Stimulated activated CD4-positive, alpha-beta T cell treated with anti-CD3 and anti-CD28 coated beads, Interleukin-12 subunit alpha, Interleukin-12 subunit beta, amount 100 ng/mL, for 24 hours (primary cell): ENCODE results near the gene SRSF7.
A peak's percentile ranks its signal among the peaks of the same experiment; 100 is the strongest.
"Not testable (repeated sequence)": the region's sequence is repeated elsewhere in the genome, so short reads cannot be mapped to it uniquely, and the experiment has no call there.

ENCODE experiments used
- DNase-seq, 2 experiments: peaks; one replicate each; pipeline ENCODE4 v3.0.0-alpha.2; 2020; ENCODE audit warnings: low read depth in 2 of 2

SRSF7 gene

DNA sequence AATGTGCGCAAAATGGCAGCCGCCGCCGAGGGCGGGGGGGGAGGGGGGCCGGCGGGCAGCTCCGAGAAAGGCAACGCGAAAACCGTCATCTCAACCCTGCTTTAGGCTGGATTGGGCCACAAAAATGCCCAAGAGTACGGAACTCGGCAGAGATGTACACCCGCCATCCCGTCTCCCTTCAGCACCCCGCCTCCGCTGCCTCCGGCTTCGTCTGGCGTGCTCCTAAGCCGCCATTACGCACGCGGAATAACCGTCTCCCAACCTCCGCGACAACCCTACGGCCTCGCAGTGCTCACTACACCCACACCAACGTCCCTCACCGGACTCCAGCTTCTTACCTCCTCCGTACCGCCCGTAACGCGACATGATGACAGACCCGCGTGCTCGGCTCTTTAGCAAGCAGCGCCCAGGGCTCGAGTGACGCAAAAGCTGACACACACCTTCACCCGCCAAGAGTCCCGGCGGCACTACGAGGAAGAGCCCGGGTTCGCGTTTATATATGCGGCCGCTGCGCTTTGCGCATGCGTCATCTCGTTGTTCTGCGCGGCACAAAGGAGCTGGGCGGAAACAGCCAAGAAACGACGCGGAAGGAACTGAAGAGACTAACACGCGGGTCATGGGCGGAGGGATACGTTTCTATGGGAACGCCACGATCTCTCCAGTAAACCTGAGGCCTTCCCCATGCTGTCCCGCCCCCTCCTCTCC is at the start of gene SRSF7:
Gene SRSF7 (minus strand): TSS at position 471 of the 705 bp plus-strand sequence. CDS start 105 bp downstream, at position 366.
- peak; percentile 94 to 98 for DNase-seq

DNA sequence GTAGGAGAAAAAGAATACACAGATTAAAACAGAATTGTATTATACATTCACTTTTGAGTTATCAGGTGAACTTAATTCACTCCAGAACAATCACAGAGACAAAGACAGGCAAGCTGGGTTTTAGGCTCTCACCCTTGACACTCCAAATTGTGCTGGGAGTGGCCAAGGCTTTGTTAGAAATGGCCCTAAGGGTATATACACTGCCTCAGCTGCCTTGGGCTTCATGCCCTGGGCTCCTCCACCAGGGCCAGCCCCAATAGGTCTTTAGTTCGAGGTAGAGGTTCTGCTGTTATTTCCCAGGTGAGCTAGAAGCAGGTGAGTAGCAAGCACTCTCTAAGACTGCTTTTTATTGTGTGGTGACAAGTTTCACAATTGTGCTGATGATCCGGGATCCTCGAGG is 46.8 kb upstream of the SRSF7 start:
- DNase-seq = no peak

DNA sequence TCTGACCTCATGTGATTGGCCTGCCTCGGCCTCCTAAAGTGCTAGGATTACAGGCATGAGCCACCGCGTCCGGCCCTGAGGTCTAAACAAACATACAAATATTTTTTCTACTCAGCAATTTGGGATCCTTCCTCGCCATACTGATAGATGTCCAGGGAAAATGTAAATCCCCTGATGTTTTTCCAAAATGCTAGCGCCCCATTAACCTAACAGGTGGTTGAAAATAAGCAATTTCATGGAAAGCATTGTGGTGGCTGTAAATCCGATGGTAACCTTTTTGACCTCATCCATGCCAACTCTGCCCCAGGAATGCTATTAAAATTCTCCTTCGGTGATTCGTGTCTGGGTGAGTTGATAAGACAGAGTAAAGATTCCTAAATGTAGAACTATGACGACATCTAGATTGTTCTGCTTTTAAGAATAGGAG is 46.1 kb upstream of the SRSF7 start:
- DNase-seq = no peak

DNA sequence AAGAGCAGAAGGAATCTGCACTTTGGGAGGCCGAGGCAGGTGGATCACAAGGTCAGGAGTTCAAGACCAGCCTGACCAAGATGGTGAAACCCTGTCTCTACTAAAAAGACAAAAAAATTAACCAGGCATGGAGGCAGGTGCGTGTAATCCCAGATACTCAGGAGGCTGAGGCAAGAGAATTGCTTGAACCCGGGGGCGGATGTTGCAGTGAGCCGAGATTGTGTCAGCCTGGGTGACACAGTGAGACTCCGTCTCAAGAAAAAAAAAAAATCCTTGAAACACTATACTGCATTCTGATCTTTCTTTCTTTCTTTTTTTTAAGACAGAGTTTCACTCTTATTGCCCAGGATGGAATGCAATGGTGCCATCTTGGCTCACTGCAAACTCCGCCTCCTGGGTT is 43.9 kb upstream of the SRSF7 start:
- not testable (repeated sequence) for DNase-seq

DNA sequence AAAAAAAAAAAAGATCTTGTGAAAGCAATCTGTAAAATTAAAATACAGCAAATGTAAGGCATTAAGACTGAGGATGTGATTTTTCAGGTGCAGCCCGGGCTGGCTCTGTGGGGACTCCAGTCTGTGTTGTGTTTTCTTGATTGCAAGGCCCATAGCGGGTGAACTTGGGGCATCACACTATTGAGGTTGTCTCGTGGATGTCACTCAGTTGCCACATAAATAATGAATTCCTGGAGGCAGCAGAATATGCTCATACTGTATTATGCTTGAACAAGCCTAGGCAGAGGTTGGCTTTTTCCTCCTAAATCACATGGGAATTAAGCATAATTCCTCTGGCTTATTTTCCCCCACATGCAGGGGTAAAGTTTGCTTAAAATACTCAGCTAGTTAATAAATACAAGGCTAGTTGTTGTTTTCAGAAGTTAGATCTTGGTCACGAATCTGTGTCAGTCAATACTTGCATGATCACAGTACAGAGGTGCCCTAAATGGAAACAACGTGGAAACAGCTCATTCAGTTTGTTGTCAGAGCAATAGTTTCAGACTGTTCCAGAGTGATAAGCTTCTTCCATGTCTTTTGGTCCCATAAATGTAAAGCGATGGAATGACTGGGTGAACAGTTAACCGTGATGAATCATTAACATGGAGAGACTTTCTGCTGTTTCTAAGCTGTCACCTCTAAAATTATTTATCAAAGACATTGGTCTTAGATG is 43.2 kb upstream of the SRSF7 start:
- DNase-seq = no peak

DNA sequence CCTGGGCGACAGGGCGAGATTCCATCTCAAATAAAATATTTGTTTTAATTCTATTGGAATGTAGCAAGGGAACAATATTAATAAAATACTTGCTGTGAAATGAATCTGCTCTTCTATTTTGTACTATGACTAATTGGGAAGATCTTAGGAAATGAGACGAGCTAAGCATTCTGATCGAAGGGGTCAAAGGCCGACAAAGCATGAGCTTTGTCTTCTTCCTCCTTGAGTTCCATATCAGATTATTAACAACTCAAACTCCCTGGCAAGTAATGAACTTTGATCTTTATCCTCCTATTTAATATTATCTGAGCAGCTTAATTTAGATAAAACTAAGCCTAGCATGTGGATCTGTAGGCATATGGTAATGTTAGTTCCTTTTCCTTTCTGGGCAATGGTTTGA is 42.4 kb upstream of the SRSF7 start:
- no peak for DNase-seq

DNA sequence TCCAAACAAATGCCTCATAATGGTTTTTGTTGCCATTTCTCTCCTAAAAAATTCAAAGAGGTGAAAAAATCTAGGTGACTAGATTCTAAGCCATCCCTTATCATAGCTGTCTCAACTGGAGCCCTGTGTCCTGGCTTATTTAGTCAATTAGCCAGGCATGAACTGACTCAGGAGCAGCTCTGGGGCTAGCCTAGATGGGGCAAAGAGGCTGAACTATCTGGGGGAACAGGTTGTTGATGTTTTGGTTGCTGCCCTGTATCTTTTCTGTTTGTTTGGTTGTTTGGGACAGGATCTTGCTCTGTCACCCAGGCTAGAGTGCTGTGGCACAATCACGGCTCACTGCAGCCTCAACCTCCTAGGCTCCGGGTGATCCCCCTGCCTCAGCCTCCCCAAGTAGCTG is 41.6 kb upstream of the SRSF7 start:
- no peak for DNase-seq

DNA sequence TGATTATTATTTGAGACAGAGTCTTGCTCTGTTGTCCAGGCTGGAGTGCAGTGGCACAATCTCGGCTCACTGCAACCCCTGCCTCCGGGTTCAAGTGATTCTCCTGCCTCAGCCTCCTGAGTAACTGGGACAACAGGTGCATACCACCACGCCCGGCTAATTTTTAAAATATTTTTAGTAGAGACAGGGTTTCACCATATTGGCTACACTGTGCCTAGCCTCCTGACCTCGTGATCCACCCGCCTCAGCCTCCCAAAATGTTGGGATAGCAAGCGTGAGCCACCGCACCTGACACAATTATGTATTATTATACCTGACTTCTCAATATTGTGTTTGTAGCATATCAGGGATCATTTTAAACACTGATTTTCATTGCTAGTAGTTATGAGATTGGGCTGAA is 41.2 kb upstream of the SRSF7 start:
- DNase-seq = not testable (repeated sequence)

DNA sequence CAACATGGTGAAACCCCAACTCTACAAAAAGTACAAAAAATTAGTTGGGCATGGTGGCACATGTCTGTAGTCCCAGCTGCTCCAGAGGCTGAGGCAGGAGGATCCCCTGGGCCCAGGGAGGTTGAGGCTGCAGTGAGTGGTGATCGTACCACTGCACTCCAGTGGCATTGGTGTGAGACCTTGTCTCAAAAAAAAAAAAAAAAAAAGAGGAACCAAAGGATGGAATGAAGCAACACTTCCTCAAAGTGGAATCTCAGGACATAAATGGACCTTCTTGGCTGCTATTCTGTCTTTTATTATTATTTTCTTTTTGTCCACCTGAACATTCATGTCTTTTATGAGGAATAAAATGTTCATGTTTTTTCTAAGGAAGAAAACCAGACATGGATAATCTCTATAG is 40.6 kb upstream of the SRSF7 start:
- no peak for DNase-seq

DNA sequence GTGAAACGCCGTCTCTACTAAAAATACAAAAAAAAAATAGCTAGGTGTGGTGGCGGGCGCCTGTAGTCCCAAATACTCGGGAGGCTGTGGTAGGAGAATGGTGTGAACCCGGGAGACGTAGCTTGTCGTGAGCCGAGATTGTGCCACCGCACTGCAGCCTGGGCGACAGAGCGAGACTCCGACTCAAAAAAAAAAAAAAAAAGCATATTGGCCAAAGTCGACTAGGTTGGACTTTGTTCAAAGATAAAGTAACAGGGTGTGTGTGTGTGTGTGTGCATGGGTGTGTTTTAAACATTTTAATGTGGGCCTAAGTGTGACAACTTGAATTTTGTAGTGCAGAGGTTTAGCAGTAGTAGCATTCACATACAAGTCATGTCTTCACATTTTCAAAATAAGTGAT is 38.5 kb upstream of the SRSF7 start:
- no peak for DNase-seq

DNA sequence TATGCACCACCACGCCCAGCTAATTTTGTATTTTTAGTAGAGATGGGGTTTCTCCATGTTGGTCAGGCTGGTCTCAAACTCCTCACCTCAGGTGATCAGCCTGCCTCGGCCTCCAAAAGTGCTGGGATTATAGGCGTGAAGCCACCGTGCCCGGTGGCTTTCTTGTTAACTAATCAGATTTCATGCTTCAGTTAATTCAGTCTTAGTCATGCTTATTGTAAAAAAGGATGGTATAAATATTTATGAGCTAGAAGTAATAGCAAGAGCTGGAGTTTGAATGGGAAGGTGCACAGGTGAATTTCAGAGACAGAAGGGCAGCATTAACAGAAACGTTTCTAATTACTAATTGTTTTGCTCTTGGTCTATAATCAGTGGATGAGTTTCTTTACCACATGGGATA is 37.1 kb upstream of the SRSF7 start:
- no peak for DNase-seq

DNA sequence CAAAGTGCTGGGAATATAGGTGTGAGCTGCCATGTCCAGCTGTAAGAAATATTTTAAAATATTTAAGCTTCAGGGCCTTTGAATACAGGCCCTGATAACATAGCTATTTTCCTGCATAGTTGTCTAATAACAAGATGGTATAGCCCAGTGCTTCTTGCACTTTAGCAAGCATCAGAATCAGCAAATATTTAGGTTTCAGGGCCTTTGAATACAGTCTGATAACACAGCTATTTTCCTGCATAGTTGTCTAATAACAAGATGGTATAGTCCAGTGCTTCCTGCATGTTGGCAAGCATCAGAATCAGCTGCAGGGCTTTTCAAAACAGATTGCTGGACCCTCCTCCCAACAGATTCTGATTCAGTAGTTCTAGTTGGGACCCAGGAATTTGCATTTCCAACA is 32.4 kb upstream of the SRSF7 start:
- no peak for DNase-seq

DNA sequence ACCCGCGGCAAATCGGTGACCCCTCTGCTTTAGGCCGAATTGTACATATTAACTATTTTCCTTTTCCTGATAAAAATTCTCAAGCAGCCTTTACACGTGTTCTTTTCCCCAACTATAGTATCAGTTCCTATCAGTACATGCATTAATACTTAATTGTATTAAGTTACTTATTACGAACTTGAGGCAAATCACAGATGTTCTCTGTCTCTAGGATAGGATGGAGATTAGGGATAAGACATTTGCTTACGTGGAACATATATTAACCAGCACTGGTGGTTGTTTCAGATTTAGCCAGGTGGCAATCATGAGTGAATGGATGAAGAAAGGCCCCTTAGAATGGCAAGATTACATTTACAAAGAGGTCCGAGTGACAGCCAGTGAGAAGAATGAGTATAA is 27.5 kb upstream of the SRSF7 start:
- DNase-seq = no peak

DNA sequence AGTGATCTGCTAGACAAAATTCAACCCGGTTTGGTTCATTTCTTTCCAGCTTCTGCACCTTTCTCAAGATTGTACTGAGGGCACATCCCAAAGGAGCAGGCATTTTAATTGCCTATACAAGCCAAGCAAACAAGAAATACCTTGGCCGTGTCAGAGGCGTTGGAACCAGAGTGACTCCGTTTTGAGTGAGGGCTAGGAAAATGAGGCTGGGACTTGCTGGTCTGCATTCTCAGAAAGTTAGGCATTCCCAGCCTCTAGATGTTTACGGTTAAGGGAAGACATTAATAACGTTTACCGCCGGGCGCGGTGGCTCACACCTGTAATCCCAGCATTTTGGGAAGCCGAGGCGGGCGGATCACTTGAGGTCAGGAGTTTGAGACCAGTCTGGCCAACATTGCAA is 25.4 kb upstream of the SRSF7 start:
- no peak for DNase-seq

DNA sequence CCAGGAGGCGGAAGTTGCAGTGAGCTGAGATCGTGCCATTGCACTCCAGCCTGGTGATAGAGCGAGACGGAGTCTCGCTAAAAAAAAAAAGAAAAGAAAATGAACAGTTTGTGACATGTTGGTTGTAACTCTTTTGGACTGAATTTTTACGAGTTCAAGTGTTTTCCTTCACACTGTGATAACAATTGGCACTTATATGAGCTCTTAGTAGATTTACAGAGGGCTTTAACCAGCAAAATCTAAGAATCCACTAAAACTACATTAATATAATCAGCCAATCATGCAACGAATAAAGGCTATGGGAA is 24.7 kb upstream of the SRSF7 start:
- DNase-seq = no peak

DNA sequence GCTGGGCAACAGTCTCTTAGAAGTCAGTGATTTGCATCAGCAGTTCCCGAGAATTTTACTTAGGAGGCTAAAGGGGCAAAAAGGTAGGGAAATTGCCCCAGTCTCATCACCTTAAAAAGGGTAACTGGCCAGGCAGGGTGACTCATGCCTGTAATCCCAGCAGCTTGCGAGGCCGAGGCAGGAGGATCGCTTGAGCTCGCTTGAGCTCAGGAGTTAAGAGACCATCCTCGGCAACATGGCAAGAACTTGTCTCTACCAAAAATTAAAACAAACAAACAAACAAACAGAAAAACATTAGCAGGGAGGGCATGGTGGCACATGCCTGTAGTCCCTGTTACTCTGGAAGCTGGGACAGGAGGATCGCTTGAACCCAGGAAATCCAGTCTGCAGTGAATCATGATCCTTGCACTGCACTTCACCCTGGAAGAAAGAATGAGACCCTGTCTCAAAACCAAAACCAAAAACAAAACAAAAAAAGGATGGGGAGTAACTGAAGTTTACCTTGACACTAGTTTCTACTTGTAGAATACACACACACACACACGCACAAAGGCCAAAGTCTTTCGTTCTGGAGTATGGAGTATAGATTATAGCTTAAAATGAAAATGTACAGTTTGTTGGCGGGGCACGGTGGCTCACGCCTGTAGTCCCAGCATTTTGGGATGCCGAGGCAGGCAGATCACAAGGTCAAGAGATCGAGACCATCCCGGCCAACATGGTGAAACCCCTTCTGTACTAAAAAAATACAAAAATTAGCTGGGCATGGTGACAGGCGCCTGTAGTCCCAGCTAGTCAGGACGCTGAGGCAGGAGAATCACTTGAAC is 24.1 kb upstream of the SRSF7 start:
- no peak for DNase-seq

DNA sequence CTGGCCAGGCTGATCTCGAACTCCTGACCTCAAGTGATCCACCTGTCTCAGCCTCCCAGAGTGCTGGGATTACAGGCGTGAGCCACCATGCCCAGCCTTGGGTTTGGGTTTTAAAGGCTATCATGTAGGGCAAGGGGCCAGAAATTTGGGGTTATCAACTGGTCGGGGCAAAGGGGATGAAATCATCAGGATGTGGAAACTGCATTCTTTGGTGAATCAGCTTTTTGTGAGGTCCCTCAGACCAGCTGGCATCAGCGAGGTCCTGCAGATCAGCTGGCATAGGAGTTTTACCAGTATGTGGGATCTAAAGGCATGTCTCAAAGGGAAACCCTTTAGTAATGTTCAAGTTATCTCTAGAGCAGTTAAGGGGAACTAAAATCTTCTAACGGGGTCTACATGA is 20.5 kb upstream of the SRSF7 start:
- DNase-seq = no peak

DNA sequence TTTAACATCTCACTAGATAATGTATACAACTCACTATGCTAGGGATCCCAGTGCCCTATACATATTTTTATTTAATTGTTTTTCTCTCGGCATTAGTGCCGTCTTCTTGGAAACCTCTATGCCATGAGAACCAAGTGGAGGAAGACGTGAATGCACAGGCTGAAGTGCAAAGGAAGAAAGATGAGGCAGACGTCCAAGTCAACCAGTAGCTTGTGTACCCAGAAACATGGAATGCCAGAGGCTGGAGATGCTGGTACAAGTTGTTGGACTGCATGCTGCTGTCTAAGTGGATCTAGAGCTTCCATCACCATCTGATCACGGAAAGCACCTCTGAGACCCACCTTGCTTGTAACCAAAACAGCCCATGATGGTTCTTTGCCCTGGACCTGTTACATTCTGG is 14.4 kb upstream of the SRSF7 start:
- no peak for DNase-seq

DNA sequence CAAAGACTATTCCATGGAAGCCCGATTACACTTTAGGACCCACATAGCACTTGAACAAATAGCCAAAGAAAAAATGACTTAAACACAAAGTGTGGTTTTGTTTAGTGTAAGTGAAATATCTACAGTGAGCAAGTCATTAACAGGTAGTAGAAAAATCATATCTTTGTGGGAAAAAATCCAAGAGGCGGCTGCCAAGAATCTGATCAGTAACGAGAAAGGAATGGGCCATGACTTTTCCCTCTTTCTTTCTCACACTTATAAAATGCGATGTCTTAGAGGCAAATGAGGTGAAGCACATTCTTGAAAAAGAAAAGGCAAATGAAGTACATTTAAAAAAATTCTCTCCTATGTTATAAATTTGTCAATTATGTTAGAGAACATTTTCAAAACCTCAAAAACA is 14.0 kb upstream of the SRSF7 start:
- DNase-seq = no peak

DNA sequence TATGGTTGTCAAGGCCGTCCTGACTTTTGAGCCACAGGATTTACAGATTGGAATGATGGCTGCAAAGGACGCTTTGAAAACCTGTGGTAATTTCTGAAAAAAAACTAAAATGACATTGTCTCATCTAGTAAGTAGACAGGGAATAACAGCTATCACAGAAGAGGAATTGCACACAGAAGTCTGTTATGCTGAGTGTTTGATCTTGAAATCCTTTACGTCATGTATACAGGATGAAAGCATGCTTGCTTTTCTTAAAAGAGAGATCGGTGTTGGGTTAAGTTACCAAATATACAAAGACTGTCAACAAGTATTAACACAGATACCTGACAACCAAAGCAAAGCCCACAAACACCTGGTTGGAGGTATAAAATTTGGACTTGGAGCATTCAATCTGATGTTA is 12.6 kb upstream of the SRSF7 start:
- DNase-seq = no peak

DNA sequence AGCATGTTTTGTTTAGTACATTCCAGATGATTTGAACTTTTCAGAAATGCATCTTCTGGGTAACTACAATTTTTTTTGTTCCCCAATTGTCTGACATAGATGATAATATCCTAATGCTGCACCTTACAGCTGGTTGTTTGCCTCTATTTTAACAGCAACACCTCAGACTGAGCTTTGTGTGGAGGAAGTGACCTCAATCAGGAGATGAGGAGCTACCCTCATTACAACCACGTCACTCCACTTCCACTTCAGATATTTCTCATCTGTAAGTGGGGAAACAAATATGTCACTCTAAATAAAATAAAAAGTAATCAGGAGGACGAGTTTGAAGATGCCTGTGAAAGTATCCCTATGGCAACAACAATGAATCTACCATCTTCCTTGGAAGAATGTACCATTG is 12.1 kb upstream of the SRSF7 start:
- DNase-seq = no peak

DNA sequence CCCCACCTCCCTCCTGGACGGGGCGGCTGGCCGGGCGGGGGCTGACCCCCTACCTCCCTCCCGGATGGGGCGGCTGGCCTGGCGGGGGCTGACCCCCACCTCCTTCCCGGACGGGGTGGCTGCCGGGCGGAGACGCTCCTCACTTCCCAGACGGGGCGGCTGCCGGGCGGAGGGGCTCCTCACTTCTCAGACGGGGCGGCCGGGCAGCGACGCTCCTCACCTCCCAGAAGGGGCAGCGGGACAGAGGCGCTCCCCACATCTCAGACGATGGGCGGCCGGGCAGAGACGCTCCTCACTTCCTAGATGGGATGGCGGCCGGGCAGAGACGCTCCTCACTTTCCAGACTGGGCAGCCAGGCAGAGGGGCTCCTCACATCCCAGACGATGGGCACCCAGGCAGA is 4.7 kb upstream of the SRSF7 start:
- not testable (repeated sequence) for DNase-seq

DNA sequence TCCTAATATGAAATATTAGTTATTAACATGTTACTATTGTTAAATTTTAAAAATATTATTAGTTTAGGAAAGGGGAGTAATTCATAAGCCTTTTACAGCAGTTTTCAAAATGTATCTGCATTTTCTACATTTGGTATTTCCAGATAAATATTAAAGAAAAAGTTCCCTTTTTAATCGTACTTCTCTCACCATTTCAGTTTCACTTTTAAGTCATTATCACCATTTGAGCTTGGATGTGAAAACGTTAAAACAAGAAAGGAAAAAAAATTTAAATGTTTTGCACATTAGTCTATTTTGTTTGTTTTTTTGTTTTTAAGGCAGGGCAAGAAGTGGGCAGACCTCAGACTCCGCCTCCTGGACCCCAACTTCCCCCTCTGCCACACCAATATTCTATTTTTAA is 3.3 kb upstream of the SRSF7 start:
- DNase-seq = no peak
